HEK293 (cell line): ENCODE results near the gene MYOZ1.
A peak's percentile ranks its signal among the peaks of the same experiment; 100 is the strongest.

Experiments used
- CTCF ChIA-PET: fragments of 350-600 bp; formaldehyde crosslinking; extraction: SDS; loops from one replicate; lab custom pipeline; 2021; ENCODE audit warnings: antibody characterized with exemption; lab: Yijun Ruan, JAX
- POLR2A ChIA-PET: fragments of 300-600 bp; formaldehyde crosslinking; extraction: SDS; loops from one replicate; lab custom pipeline; 2020; ENCODE audit warnings: antibody characterized with exemption, inconsistent platforms; lab: Yijun Ruan, JAX
- H3K27ac ChIP-seq: fragments of 200-500 bp; sonication (Bioruptor generic); 2 replicates; pipeline ENCODE4 v1.5.1; 2014; ENCODE audit warnings: low read depth, low read length, control low read depth, inconsistent platforms; ENCODE audit errors: extremely low read depth
- H3K36me3 ChIP-seq, 2 experiments: fragments of 200-500 bp in 1 of 2; sonication (Bioruptor generic) in 1 of 2; 1 replicate in 1 of 2; 2 replicates in 1 of 2; pipeline ENCODE4 v1.5.1; 2014 to 2017; ENCODE audit warnings: inconsistent platforms in 2 of 2, low read length in 2 of 2; ENCODE audit not compliant: control insufficient read depth in 2 of 2, insufficient read depth in 1 of 2
- H3K4me1 ChIP-seq: fragments of 200-500 bp; sonication (Bioruptor generic); 2 replicates; pipeline ENCODE4 v1.5.1; 2014; ENCODE audit warnings: mild to moderate bottlenecking, low read length, inconsistent platforms; ENCODE audit not compliant: control insufficient read depth, insufficient read depth
- H3K4me3 ChIP-seq: 2 replicates; pipeline ENCODE4 v1.5.1; 2011; ENCODE audit warnings: low read depth, mild to moderate bottlenecking, control low read depth, low read length, moderate library complexity
- H3K9me3 ChIP-seq: fragments of 200-500 bp; sonication (Bioruptor generic); 2 replicates; pipeline ENCODE4 v1.5.1; 2014; ENCODE audit warnings: low read depth, low read length, inconsistent platforms; ENCODE audit not compliant: control insufficient read depth, insufficient read depth
- HOXC10 ChIP-seq: sonication (generic); formaldehyde crosslinking; IDR thresholded peaks from 2 replicates; pipeline ENCODE4 v1.8.1; 2023; ENCODE audit warnings: mild to moderate bottlenecking, missing genetic modification reagents
- KLF1 ChIP-seq: fragments of 450-650 bp; formaldehyde crosslinking; IDR thresholded peaks from 2 replicates; pipeline ENCODE4 v1.5.1; 2016; ENCODE audit warnings: missing biosample characterization, missing genetic modification characterization
- SCRT1 ChIP-seq: fragments of 450-650 bp; formaldehyde crosslinking; IDR thresholded peaks from 2 replicates; pipeline ENCODE4 v1.5.1; 2016; ENCODE audit warnings: missing biosample characterization, missing genetic modification characterization, borderline replicate concordance
- ZBTB17 ChIP-seq: fragments of 450-650 bp; formaldehyde crosslinking; IDR thresholded peaks from 2 replicates; pipeline ENCODE4 v1.5.1; 2016; ENCODE audit warnings: missing biosample characterization, missing genetic modification characterization
- ZBTB48 ChIP-seq: fragments of 450-650 bp; formaldehyde crosslinking; IDR thresholded peaks from 2 replicates; pipeline ENCODE4 v1.5.1; 2016; ENCODE audit warnings: missing biosample characterization, missing genetic modification characterization
- ZEB2 ChIP-seq: fragments of 450-650 bp; formaldehyde crosslinking; IDR thresholded peaks from 2 replicates; pipeline ENCODE4 v1.5.1; 2016; ENCODE audit warnings: missing biosample characterization, missing genetic modification characterization
- ZFP3 ChIP-seq: fragments of 450-650 bp; formaldehyde crosslinking; IDR thresholded peaks from 2 replicates; pipeline ENCODE4 v1.5.1; 2016; ENCODE audit warnings: low read depth, missing biosample characterization, missing genetic modification characterization
- ZNF24 ChIP-seq: fragments of 450-650 bp; formaldehyde crosslinking; IDR thresholded peaks from 2 replicates; pipeline ENCODE4 v1.5.1; 2016; ENCODE audit warnings: missing biosample characterization, missing genetic modification characterization
- ZNF324 ChIP-seq: fragments of 450-650 bp; formaldehyde crosslinking; IDR thresholded peaks from 2 replicates; pipeline ENCODE4 v1.5.1; 2016; ENCODE audit warnings: missing biosample characterization, missing genetic modification characterization
- ZNF404 ChIP-seq: fragments of 450-650 bp; formaldehyde crosslinking; IDR thresholded peaks from 2 replicates; pipeline ENCODE4 v1.5.1; 2017; ENCODE audit warnings: missing biosample characterization, missing genetic modification characterization
- ZNF48 ChIP-seq: fragments of 450-650 bp; formaldehyde crosslinking; IDR thresholded peaks from 2 replicates; pipeline ENCODE4 v1.5.1; 2016; ENCODE audit warnings: missing biosample characterization, missing genetic modification characterization
- ZNF560 ChIP-seq: fragments of 450-650 bp; formaldehyde crosslinking; IDR thresholded peaks from 2 replicates; pipeline ENCODE4 v1.5.1; 2017; ENCODE audit warnings: missing biosample characterization, missing genetic modification characterization, borderline replicate concordance
- ZNF629 ChIP-seq: fragments of 450-650 bp; formaldehyde crosslinking; IDR thresholded peaks from 2 replicates; pipeline ENCODE4 v1.5.1; 2017; ENCODE audit warnings: missing biosample characterization, missing genetic modification characterization
- ZNF654 ChIP-seq: fragments of 450-650 bp; formaldehyde crosslinking; IDR thresholded peaks from 2 replicates; pipeline ENCODE4 v1.5.1; 2016; ENCODE audit warnings: low read depth, missing biosample characterization, missing genetic modification characterization
- ZNF658 ChIP-seq: fragments of 450-650 bp; formaldehyde crosslinking; IDR thresholded peaks from 2 replicates; pipeline ENCODE4; 2016; ENCODE audit warnings: missing biosample characterization, missing genetic modification characterization
- ZNF791 ChIP-seq: fragments of 450-650 bp; formaldehyde crosslinking; IDR thresholded peaks from 2 replicates; pipeline ENCODE4 v1.5.1; 2016; ENCODE audit warnings: missing biosample characterization, missing genetic modification characterization
- TF ChIP-seq, protein P1 (sequence below): fragments of 450-650 bp; formaldehyde crosslinking; IDR thresholded peaks from 2 replicates; pipeline ENCODE4 v1.5.1; 2016; ENCODE audit warnings: missing biosample characterization, missing genetic modification characterization
- TF ChIP-seq, protein P2 (sequence below): fragments of 450-650 bp; formaldehyde crosslinking; IDR thresholded peaks from 2 replicates; pipeline ENCODE4 v1.5.1; 2016; ENCODE audit warnings: missing biosample characterization, missing genetic modification characterization
- TF ChIP-seq, protein P3 (sequence below): fragments of 450-650 bp; formaldehyde crosslinking; IDR thresholded peaks from 2 replicates; pipeline ENCODE4 v1.5.1; 2016; ENCODE audit warnings: missing biosample characterization, missing genetic modification characterization

The MYOZ1 gene

DNA sequence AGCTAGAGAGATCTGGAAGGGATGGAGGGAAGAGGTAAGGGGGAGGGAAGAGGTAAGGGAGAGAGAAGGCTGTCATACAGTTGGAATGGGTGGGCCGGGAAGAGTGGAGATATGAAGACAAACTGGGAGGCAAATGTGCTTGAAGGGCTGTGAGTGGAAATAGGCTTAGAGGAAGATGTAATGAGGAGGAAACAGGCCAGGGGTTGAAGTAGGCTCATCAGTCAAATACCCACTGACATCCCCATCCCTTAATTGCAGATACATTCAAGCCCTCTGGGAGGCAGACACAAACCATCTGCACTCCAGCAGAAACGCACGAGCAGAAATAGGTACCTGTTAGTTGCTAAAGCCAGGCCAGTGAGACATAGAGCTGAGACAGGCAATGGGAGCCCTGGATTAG, 12.4 kb upstream of the MYOZ1 start (continued):
- TF ChIP-seq, protein P1, sequence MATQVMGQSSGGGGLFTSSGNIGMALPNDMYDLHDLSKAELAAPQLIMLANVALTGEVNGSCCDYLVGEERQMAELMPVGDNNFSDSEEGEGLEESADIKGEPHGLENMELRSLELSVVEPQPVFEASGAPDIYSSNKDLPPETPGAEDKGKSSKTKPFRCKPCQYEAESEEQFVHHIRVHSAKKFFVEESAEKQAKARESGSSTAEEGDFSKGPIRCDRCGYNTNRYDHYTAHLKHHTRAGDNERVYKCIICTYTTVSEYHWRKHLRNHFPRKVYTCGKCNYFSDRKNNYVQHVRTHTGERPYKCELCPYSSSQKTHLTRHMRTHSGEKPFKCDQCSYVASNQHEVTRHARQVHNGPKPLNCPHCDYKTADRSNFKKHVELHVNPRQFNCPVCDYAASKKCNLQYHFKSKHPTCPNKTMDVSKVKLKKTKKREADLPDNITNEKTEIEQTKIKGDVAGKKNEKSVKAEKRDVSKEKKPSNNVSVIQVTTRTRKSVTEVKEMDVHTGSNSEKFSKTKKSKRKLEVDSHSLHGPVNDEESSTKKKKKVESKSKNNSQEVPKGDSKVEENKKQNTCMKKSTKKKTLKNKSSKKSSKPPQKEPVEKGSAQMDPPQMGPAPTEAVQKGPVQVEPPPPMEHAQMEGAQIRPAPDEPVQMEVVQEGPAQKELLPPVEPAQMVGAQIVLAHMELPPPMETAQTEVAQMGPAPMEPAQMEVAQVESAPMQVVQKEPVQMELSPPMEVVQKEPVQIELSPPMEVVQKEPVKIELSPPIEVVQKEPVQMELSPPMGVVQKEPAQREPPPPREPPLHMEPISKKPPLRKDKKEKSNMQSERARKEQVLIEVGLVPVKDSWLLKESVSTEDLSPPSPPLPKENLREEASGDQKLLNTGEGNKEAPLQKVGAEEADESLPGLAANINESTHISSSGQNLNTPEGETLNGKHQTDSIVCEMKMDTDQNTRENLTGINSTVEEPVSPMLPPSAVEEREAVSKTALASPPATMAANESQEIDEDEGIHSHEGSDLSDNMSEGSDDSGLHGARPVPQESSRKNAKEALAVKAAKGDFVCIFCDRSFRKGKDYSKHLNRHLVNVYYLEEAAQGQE (tag by site-specific recombination), result no peak
- TF ChIP-seq, protein P2, sequence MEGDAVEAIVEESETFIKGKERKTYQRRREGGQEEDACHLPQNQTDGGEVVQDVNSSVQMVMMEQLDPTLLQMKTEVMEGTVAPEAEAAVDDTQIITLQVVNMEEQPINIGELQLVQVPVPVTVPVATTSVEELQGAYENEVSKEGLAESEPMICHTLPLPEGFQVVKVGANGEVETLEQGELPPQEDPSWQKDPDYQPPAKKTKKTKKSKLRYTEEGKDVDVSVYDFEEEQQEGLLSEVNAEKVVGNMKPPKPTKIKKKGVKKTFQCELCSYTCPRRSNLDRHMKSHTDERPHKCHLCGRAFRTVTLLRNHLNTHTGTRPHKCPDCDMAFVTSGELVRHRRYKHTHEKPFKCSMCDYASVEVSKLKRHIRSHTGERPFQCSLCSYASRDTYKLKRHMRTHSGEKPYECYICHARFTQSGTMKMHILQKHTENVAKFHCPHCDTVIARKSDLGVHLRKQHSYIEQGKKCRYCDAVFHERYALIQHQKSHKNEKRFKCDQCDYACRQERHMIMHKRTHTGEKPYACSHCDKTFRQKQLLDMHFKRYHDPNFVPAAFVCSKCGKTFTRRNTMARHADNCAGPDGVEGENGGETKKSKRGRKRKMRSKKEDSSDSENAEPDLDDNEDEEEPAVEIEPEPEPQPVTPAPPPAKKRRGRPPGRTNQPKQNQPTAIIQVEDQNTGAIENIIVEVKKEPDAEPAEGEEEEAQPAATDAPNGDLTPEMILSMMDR (tag by site-specific recombination), result peak; percentile 45; the same call in 1 of the 2 replicates
- TF ChIP-seq ZNF48 (tag by site-specific recombination) (no peak), ZNF791 (tag by site-specific recombination) (no peak), ZNF324 (tag by site-specific recombination) (no peak), ZNF24 (tag by site-specific recombination) (no peak), ZBTB17 (peak; percentile 90), SCRT1 (tag by site-specific recombination) (peak; percentile 20; the same call in 1 of the 2 replicates), ZNF654 (tag by site-specific recombination) (peak; percentile 39), ZBTB48 (tag by site-specific recombination) (no peak), ZNF560 (tag by site-specific recombination) (no peak), HOXC10 (no peak), ZEB2 (tag by site-specific recombination) (no peak), ZNF404 (no peak), ZNF629 (no peak)
- TF ChIP-seq, protein P3, sequence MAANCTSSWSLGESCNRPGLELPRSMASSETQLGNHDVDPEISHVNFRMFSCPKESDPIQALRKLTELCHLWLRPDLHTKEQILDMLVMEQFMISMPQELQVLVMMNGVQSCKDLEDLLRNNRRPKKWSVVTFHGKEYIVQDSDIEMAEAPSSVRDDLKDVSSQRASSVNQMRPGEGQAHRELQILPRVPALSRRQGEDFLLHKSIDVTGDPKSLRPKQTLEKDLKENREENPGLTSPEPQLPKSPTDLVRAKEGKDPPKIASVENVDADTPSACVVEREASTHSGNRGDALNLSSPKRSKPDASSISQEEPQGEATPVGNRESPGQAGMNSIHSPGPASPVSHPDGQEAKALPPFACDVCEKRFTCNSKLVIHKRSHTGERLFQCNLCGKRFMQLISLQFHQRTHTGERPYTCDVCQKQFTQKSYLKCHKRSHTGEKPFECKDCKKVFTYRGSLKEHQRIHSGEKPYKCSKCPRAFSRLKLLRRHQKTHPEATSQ, result no peak

DNA sequence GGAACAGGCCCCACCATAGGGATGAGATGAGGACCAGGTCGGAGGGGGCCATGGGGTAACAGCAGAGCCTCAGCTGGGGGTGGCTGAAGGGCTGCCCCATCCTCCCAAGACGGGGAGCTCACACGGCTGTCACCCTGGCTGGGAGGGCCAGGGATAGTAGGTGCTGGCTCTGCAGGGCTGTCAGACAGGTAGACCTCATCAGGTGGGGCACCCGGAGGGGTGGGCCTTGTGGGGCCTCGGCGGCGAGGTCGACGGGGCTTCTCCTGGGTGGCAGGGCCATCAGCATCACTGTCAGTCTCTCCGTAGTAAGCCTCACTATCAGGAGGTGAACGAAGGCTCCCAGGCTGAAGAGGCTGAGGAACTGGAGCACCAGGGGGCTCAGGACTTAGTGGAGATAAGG, 11.9 kb upstream of the MYOZ1 start:
- Histone ChIP-seq H3K27ac (no peak overlapping the region), H3K36me3 (no peaks in the 10 kb centered on the region), H3K9me3 (no peaks in the 10 kb centered on the region), H3K4me1 (no peaks in the 10 kb centered on the region), H3K4me3 (no peak overlapping the region)
- CTCF ChIA-PET, result interaction anchor here (0.6 kb wide), 2 partner anchors 31 to 143 kb away, joined by 3 read pairs; no protein-coding TSS in a partner anchor
- TF ChIP-seq ZNF658 (tag by site-specific recombination), result no peak
- TF ChIP-seq, protein P1 (tag by site-specific recombination), result no peak
- TF ChIP-seq KLF1 (tag by site-specific recombination), result no peak
- no peak for TF ChIP-seq ZFP3 (tag by site-specific recombination)
- POLR2A ChIA-PET, result no interaction called here
